H9 (cell line): ENCODE data around the gene ZFP64. TPM values are rescaled to one million over a fixed set of nuclear protein-coding genes. Genes with fewer than 3 reads are reported as not detected.

Experiments used
- DNase-seq: peaks from one replicate; pipeline ENCODE4 v3.0.0-alpha.2; 2017
- H2AFZ ChIP-seq: one replicate; pipeline ENCODE4 v1.6.1; 2013; ENCODE audit warnings: mild to moderate bottlenecking, low read length, control low read depth, moderate library complexity
- H2AK5ac ChIP-seq: 2 replicates; pipeline ENCODE4 v1.6.1; 2013; ENCODE audit warnings: low read length, control low read depth, mixed read lengths; ENCODE audit not compliant: insufficient read length
- H2BK120ac ChIP-seq: one replicate; pipeline ENCODE4 v1.6.1; 2013; ENCODE audit warnings: low read depth, mild to moderate bottlenecking, low read length, control low read depth, inconsistent platforms; ENCODE audit not compliant: poor library complexity, severe bottlenecking
- H2BK12ac ChIP-seq: 2 replicates; pipeline ENCODE4 v1.6.1; 2013; ENCODE audit warnings: low read length, control low read depth, mixed read lengths, low read depth; ENCODE audit not compliant: insufficient read length
- H2BK15ac ChIP-seq: 2 replicates; pipeline ENCODE4 v1.6.1; 2013; ENCODE audit warnings: low read depth, low read length, control low read depth
- H2BK20ac ChIP-seq: one replicate; pipeline ENCODE4 v1.6.1; 2013; ENCODE audit warnings: low read depth, mild to moderate bottlenecking, low read length, control low read depth, inconsistent platforms; ENCODE audit not compliant: poor library complexity, severe bottlenecking
- H2BK5ac ChIP-seq: 2 replicates; pipeline ENCODE4 v1.6.1; 2013; ENCODE audit warnings: low read length, control low read depth, mixed read lengths; ENCODE audit not compliant: insufficient read length
- H3K14ac ChIP-seq: 2 replicates; pipeline ENCODE4 v1.6.1; 2013; ENCODE audit warnings: low read length, control low read depth; ENCODE audit not compliant: insufficient read depth
- H3K18ac ChIP-seq: 2 replicates; pipeline ENCODE4 v1.6.1; 2013; ENCODE audit warnings: low read depth, mild to moderate bottlenecking, mixed read lengths, low read length, control low read depth; ENCODE audit not compliant: insufficient read length
- H3K23ac ChIP-seq: 2 replicates; pipeline ENCODE4 v1.6.1; 2013; ENCODE audit warnings: low read length, control low read depth, mixed read lengths, low read depth; ENCODE audit not compliant: insufficient read length
- H3K23me2 ChIP-seq: 2 replicates; pipeline ENCODE4 v1.6.1; 2013; ENCODE audit warnings: low read depth, mild to moderate bottlenecking, mixed read lengths, low read length, control low read depth; ENCODE audit not compliant: insufficient read length, poor library complexity, severe bottlenecking
- H3K27ac ChIP-seq: 2 replicates; pipeline ENCODE4 v1.5.1; 2013; ENCODE audit warnings: low read length, control low read depth, mixed read lengths, low read depth; ENCODE audit not compliant: insufficient read length
- H3K27me3 ChIP-seq: 2 replicates; pipeline ENCODE4 v1.6.1; 2013; ENCODE audit warnings: low read length, control low read depth, inconsistent platforms; ENCODE audit not compliant: insufficient read depth
- H3K4ac ChIP-seq: 2 replicates; pipeline ENCODE4 v1.6.1; 2013; ENCODE audit warnings: low read depth, mild to moderate bottlenecking, control low read depth, inconsistent platforms, low read length, moderate library complexity
- H3K4me1 ChIP-seq: 2 replicates; pipeline ENCODE4 v1.6.1; 2013; ENCODE audit warnings: low read length, control low read depth, inconsistent platforms; ENCODE audit not compliant: insufficient read depth
- H3K4me2 ChIP-seq: 2 replicates; pipeline ENCODE4 v1.6.1; 2013; ENCODE audit warnings: low read length, control low read depth, mixed read lengths; ENCODE audit not compliant: insufficient read length, insufficient read depth
- H3K56ac ChIP-seq: 2 replicates; pipeline ENCODE4 v1.6.1; 2013; ENCODE audit warnings: low read depth, mild to moderate bottlenecking, mixed read lengths, low read length, control low read depth; ENCODE audit not compliant: insufficient read length
- H3K79me1 ChIP-seq: 2 replicates; pipeline ENCODE4 v1.6.1; 2013; ENCODE audit warnings: low read depth, mild to moderate bottlenecking, moderate library complexity, low read length, control low read depth, inconsistent platforms; ENCODE audit not compliant: insufficient read depth, poor library complexity, severe bottlenecking
- H3K79me2 ChIP-seq: 2 replicates; pipeline ENCODE4 v1.6.1; 2013; ENCODE audit warnings: low read length, control low read depth, inconsistent platforms; ENCODE audit not compliant: insufficient read depth
- H3K9ac ChIP-seq: 2 replicates; pipeline ENCODE4 v1.6.1; 2013; ENCODE audit warnings: low read length, control low read depth, mixed read lengths; ENCODE audit not compliant: insufficient read length; ENCODE audit errors: extremely low read depth
- H3K9me3 ChIP-seq: one replicate; pipeline ENCODE4 v1.6.1; 2013; ENCODE audit warnings: low read depth, low read length, inconsistent platforms; ENCODE audit not compliant: control insufficient read depth
- H3T11ph ChIP-seq: one replicate; pipeline ENCODE4 v1.6.1; 2013; ENCODE audit warnings: mild to moderate bottlenecking, low read length, control low read depth, inconsistent platforms
- H4K20me1 ChIP-seq: one replicate; pipeline ENCODE4 v1.6.1; 2013; ENCODE audit not compliant: control insufficient read depth, insufficient read length, insufficient read depth
- H4K5ac ChIP-seq: 2 replicates; pipeline ENCODE4 v1.6.1; 2013; ENCODE audit warnings: low read depth, mild to moderate bottlenecking, mixed read lengths, low read length, control low read depth; ENCODE audit not compliant: insufficient read length
- H4K8ac ChIP-seq: replicated peaks from 2 replicates; pipeline ENCODE4 v1.6.1; 2013; ENCODE audit warnings: low read length, control low read depth, mixed read lengths, low read depth; ENCODE audit not compliant: insufficient read length
- H4K91ac ChIP-seq: 2 replicates; pipeline ENCODE4 v1.6.1; 2013; ENCODE audit warnings: low read depth, mild to moderate bottlenecking, moderate library complexity, mixed read lengths, low read length, control low read depth; ENCODE audit not compliant: insufficient read length
- H3K27ac Mint-ChIP-seq, 3 experiments: 2 replicates in 2 of 3; 3 replicates in 1 of 3; pipeline ENCODE4 v1.8.0; 2020 to 2021; ENCODE audit warnings: mixed read lengths in 3 of 3, mild to moderate bottlenecking in 1 of 3, moderate library complexity in 1 of 3
- H3K27me3 Mint-ChIP-seq: 2 replicates; pipeline ENCODE4 v1.8.0; 2021; ENCODE audit warnings: low read depth, mild to moderate bottlenecking, moderate library complexity, mixed read lengths
- H3K36me3 Mint-ChIP-seq, 3 experiments: 2 replicates in 2 of 3; 3 replicates in 1 of 3; pipeline ENCODE4 v1.8.0; 2020 to 2021; ENCODE audit warnings: low read depth in 3 of 3, mixed read lengths in 3 of 3; ENCODE audit not compliant: insufficient read depth in 1 of 3
- H3K4me1 Mint-ChIP-seq, 2 experiments: 2 replicates each; pipeline ENCODE4 v1.8.0; 2020; ENCODE audit warnings: mixed read lengths in 2 of 2
- H3K4me3 Mint-ChIP-seq, 2 experiments: 2 replicates in 1 of 2; 3 replicates in 1 of 2; pipeline ENCODE4 v1.8.0; 2020 to 2021; ENCODE audit warnings: mild to moderate bottlenecking in 2 of 2, mixed read lengths in 2 of 2, moderate library complexity in 1 of 2
- H3K9me3 Mint-ChIP-seq, 2 experiments: 2 replicates in 1 of 2; 3 replicates in 1 of 2; pipeline ENCODE4 v1.8.0; 2020; ENCODE audit warnings: mild to moderate bottlenecking in 2 of 2, mixed read lengths in 2 of 2, moderate library complexity in 1 of 2
- CTCF ChIP-seq: fragments of 200-600 bp; sonication (generic); conservative IDR thresholded peaks from 3 replicates; pipeline ENCODE4 v1.8.0; 2021; ENCODE audit warnings: antibody characterized with exemption, mild to moderate bottlenecking
- WGBS: extraction: QIAGEN DNeasy Blood & Tissue Kit; methylation state at CpG from one replicate; pipeline ENCODE4 v1.1.7; 2013; ENCODE audit warnings: missing lambda C conversion rate, low lambda C conversion rate, mixed read lengths; ENCODE audit not compliant: insufficient read length; ENCODE audit errors: extremely low coverage; 5-methylcytosine and 5-hydroxymethylcytosine counted together
- total RNA-seq: library from RNA; stranded (reverse); gene quantifications from 2 replicates; pipeline ENCODE4 v1.2.1, GENCODE V29; 2021

The ZFP64 gene
- total RNA-seq, 1 experiment from 2014 or later: 29.2 TPM

- no CpG with 5 or more reads among the region's 1 CpG for WGBS
- no peak for TF ChIP-seq CTCF
Measured at GRCh38 chr20:52154575-52154974, 37.0 kb downstream of the ZFP64 start.

More at GRCh38 chr20:52154575-52154974, 37.0 kb downstream of the ZFP64 start:
- Histone ChIP-seq H3K56ac (no peak overlapping the region), H2AFZ (no peak overlapping the region), H4K5ac (no peak overlapping the region), H3K4me2 (no peak overlapping the region), H2BK15ac (no peak overlapping the region), H3K27ac (no peak overlapping the region), H4K20me1 (no peaks in the 10 kb centered on the region), H3K23ac (no peak overlapping the region), H4K91ac (no peak overlapping the region), H3K9ac (no peak overlapping the region), H2BK120ac (no peak overlapping the region), H3K79me1 (no peaks in the 10 kb centered on the region), H3K23me2 (no peaks in the 10 kb centered on the region), H2BK20ac (no peak overlapping the region), H3K4ac (no peak overlapping the region), H3K79me2 (no peaks in the 10 kb centered on the region), H2AK5ac (no peak overlapping the region), H3K27me3 (no peaks in the 10 kb centered on the region), H3K4me1 (no peaks in the 10 kb centered on the region), H4K8ac (no peak overlapping the region), H2BK12ac (no peak overlapping the region), H3T11ph (no peak overlapping the region), H2BK5ac (no peak overlapping the region), H3K18ac (no peak overlapping the region), H3K9me3 (no peaks in the 10 kb centered on the region), H3K14ac (no peak overlapping the region)
- Mint-ChIP-seq H3K27ac (no peak overlapping the region), H3K27me3 (no peaks in the 10 kb centered on the region), H3K36me3 (peaks cover 33 to 67% (median 58%) of the 10 kb centered on the region in 3 experiments; a peak in 6 of 7 replicates), H3K9me3 (peaks cover 7 to 16% of the 10 kb centered on the region in 2 experiments; a peak in 3 of 5 replicates), H3K4me1 (no peaks in the 10 kb centered on the region), H3K4me3 (no peak overlapping the region)
- DNase-seq: no peak
